T-cell (primary cell): ENCODE results near the gene RAB10. TPM values are rescaled to one million over a fixed set of nuclear protein-coding genes. Genes with fewer than 3 reads are reported as not detected.
A peak's percentile ranks its signal among the peaks of the same experiment; 100 is the strongest.

ENCODE experiments used
- ATAC-seq, 4 experiments: fragments of 200-7000 bp in 3 of 4; fragments of 150-1000 bp in 1 of 4; cut with Tn5 transposase; replicated peaks in 1 of 4; 1 replicate in 3 of 4; 2 replicates in 1 of 4; pipeline ENCODE4 v1.10.0; 2021; ENCODE audit warnings: moderate library complexity in 3 of 4, mild to moderate bottlenecking in 2 of 4, moderate number of reproducible peaks in 1 of 4
- CTCF ChIA-PET, 2 donors: fragments of 300-600 bp; sonication (Branson Sonifier 250); formaldehyde crosslinking; loops; one replicate each; lab custom pipeline; 2022; ENCODE audit warnings: antibody characterized with exemption in 2 of 2; lab: Charles Lee
- POLR2A ChIA-PET, 2 donors: fragments of 300-600 bp; sonication (Branson Sonifier 250); formaldehyde crosslinking; loops; one replicate each; lab custom pipeline; 2022; ENCODE audit warnings: antibody characterized with exemption in 2 of 2; lab: Charles Lee
- DNase-seq, 35 experiments: peaks; one replicate each; pipeline versions ENCODE4 v3.0.0 to v3.0.0-alpha.2; 2013 to 2023
- H3K27ac ChIP-seq: one replicate; pipeline ENCODE4 v1.5.1; 2013; ENCODE audit warnings: low read length
- H3K27me3 ChIP-seq, 2 experiments: replicated peaks in 1 of 2; 1 replicate in 1 of 2; 2 replicates in 1 of 2; pipeline versions ENCODE4 v1.6.1 to v1.7.0; 2013; ENCODE audit warnings: low read length in 1 of 2, mixed read lengths in 1 of 2; ENCODE audit not compliant: control insufficient read depth in 2 of 2, insufficient read depth in 2 of 2; ENCODE audit errors: extremely low read depth in 1 of 2
- H3K36me3 ChIP-seq, 2 donors: 1 replicate in 1 of 2; 2 replicates in 1 of 2; pipeline versions ENCODE4 v1.6.1 to v1.7.0; 2013; ENCODE audit warnings: low read length in 1 of 2; ENCODE audit not compliant: control insufficient read depth in 2 of 2, insufficient read depth in 1 of 2; ENCODE audit errors: extremely low read depth in 1 of 2
- H3K4me1 ChIP-seq, 2 experiments: 1 replicate in 1 of 2; 2 replicates in 1 of 2; pipeline versions ENCODE4 v1.6.1 to v1.7.0; 2013; ENCODE audit warnings: low read length in 2 of 2, mixed read lengths in 1 of 2; ENCODE audit not compliant: insufficient read depth in 2 of 2, control insufficient read depth in 1 of 2; ENCODE audit errors: extremely low read depth in 1 of 2
- H3K4me3 ChIP-seq, 2 donors: 1 replicate in 1 of 2; 2 replicates in 1 of 2; pipeline versions ENCODE4 v1.5.1 to v1.7.0; 2013; ENCODE audit warnings: mild to moderate bottlenecking in 2 of 2, low read length in 1 of 2, moderate library complexity in 1 of 2; ENCODE audit not compliant: control insufficient read depth in 1 of 2; ENCODE audit errors: extremely low read depth in 1 of 2
- H3K9me3 ChIP-seq: 2 replicates; pipeline ENCODE4 v1.7.0; 2013
- H3K27ac Mint-ChIP-seq, 2 donors: one replicate each; pipeline ENCODE4 v1.8.0; 2020 to 2021; ENCODE audit warnings: mild to moderate bottlenecking in 2 of 2, mixed read lengths in 2 of 2
- H3K27me3 Mint-ChIP-seq, 2 donors: one replicate each; pipeline ENCODE4 v1.8.0; 2021 to 2022; ENCODE audit warnings: mixed read lengths in 2 of 2
- H3K36me3 Mint-ChIP-seq: one replicate; pipeline ENCODE4 v1.8.0; 2021; ENCODE audit warnings: mixed read lengths
- H3K4me1 Mint-ChIP-seq, 3 donors: one replicate each; pipeline ENCODE4 v1.8.0; 2020 to 2022; ENCODE audit warnings: mixed read lengths in 3 of 3, mild to moderate bottlenecking in 1 of 3
- H3K4me3 Mint-ChIP-seq, 3 donors: one replicate each; pipeline ENCODE4 v1.8.0; 2020 to 2022; ENCODE audit warnings: mild to moderate bottlenecking in 3 of 3, mixed read lengths in 3 of 3, moderate library complexity in 3 of 3
- H3K9me3 Mint-ChIP-seq, 3 donors: one replicate each; pipeline ENCODE4 v1.8.0; 2020 to 2022; ENCODE audit warnings: mixed read lengths in 3 of 3
- WGBS: methylation state at CpG from one replicate; pipeline ENCODE4 v1.1.5; 2013; ENCODE audit warnings: missing lambda C conversion rate; ENCODE audit not compliant: insufficient coverage; 5-methylcytosine and 5-hydroxymethylcytosine counted together
- total RNA-seq, 35 experiments: library from RNA in 6 of 35; stranded (reverse) in 6 of 35; fragments of 120-200 nt in 1 of 35; gene quantifications; one replicate each; pipeline versions ENCODE4 v1.2.1 to v1.2.4 and lab custom pipeline; 2013 to 2026

Gene RAB10
- total RNA-seq, 5 donors from 2014 or later (not counting 1 experiment from before 2014, with no cell fraction given) = 35.0 to 78.7 (median 71.2) TPM

- WGBS = 0% methylated on average over 21 of the region's 38 CpGs
- ATAC-seq = peak in 3 of 4 experiments; percentile 23 to 39 (median 36)
- Histone ChIP-seq H3K4me1 (peaks cover 17 to 36% of the 10 kb centered on the region in 2 experiments), H3K27ac (peak overlapping the region; percentile 86), H3K27me3 (peaks cover 0 to under 1% of the 10 kb centered on the region in 2 experiments), H3K36me3 (no peaks in the 10 kb centered on the region), H3K9me3 (no peaks in the 10 kb centered on the region), H3K4me3 (peak overlapping the region; percentile 81 to 97)
- Mint-ChIP-seq H3K4me1 (peaks cover 34 to 52% (median 43%) of the 10 kb centered on the region in 3 donors), H3K27me3 (no peaks in the 10 kb centered on the region), H3K9me3 (no peaks in the 10 kb centered on the region), H3K4me3 (peak overlapping the region; percentile 94 to 95 (median 94)), H3K27ac (peak overlapping the region; percentile 93 to 95), H3K36me3 (peaks cover 3% of the 10 kb centered on the region)
- DNase-seq = peak in 4 of 35 experiments; percentile 4 to 13 (median 8)
- CTCF ChIA-PET = interaction anchor here (0.6 to 3.0 kb wide), 9 partner anchors 10 to 203 kb away, joined by 3 to 13 read pairs (median 3); no protein-coding TSS in a partner anchor
- POLR2A ChIA-PET = interaction anchor here (0.5 to 1.6 kb wide), 6 partner anchors 8 to 1857 kb away, joined by 3 to 5 read pairs (median 4); partner anchors contain the start of genes BABAM2 (in 1 of the 2) and RBKS (in 1 of the 2)
These were observed 540 bp upstream of the RAB10 start for GRCh38 chr2:26033270-26033817.

GRCh38 chr2:26034637-26034992 is 731 bp downstream of the RAB10 start:
- ChIA-PET POLR2A (interaction anchor here (0.6 to 1.6 kb wide), 6 partner anchors 8 to 1009 kb away, joined by 3 to 5 read pairs (median 3); partner anchors contain the start of gene KIF3C (in 1 of the 2)), CTCF (interaction anchor here in 1 of 2 donors (0.9 to 3.0 kb wide), 6 partner anchors 9 to 156 kb away, joined by 3 to 13 read pairs (median 4); partner anchors contain the start of gene ASXL2)
- H3K27ac Mint-ChIP-seq = peak overlapping the region; percentile 85 to 95
- H3K4me1 ChIP-seq = peaks cover 17 to 45% of the 10 kb centered on the region in 2 experiments
- 0% methylated on average over 10 of the region's 18 CpGs for WGBS
- no peaks in the 10 kb centered on the region for H3K27me3 Mint-ChIP-seq
- H3K27me3 ChIP-seq = no peaks in the 10 kb centered on the region
- H3K9me3 Mint-ChIP-seq = no peaks in the 10 kb centered on the region
- peak overlapping the region; percentile 87 to 97 for H3K4me3 ChIP-seq
- no peaks in the 10 kb centered on the region for H3K9me3 ChIP-seq
- H3K36me3 Mint-ChIP-seq = peaks cover 3% of the 10 kb centered on the region
- DNase-seq (peak in 16 of 35 experiments; percentile 5 to 57 (median 16)), ATAC-seq (peak in 2 of 4 experiments; percentile 14 to 25)
- peaks cover 36 to 56% (median 46%) of the 10 kb centered on the region in 3 donors for H3K4me1 Mint-ChIP-seq
- peak overlapping the region; percentile 86 for H3K27ac ChIP-seq
- H3K36me3 ChIP-seq = no peaks in the 10 kb centered on the region
- H3K4me3 Mint-ChIP-seq = peak overlapping the region; percentile 94 to 95 (median 94)

DNA sequence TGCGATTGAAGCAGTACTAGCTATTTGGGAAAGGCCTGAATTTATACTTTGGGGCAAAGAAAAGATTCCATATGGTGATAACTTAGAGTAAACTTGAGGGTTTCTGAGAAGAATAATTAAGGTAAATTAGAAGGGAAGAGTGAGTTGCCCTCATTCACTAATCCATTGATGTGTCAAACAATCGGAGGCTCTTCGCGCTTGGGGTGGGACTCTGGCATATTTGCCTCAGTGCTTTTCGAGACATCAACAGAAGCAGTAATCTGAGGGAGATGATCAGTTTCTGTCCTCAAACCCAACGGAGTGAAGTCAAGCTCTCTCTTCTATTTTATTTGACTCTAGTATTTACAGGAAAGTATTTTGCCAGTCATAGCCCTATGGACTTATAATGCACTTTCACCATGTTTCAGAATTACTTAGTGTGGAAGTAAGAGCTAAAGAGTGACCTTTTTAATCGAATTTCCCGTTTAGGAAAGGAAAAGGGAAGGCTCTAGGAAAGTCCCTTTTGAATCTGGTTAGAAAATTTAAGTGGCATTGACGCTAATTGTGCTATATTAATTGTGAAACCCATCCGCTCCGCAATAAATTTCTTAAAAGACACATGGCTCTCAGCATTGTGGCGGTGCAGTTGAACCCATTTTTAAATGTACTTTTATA is 1.3 kb downstream of the RAB10 start:
- DNase-seq (peak in 1 of 35 experiments; percentile 19), ATAC-seq (no peak)
- CTCF ChIA-PET = interaction anchor here in 1 of 2 donors (0.6 to 3.0 kb wide), 5 partner anchors 44 to 1465 kb away, joined by 3 to 13 read pairs (median 4); partner anchors contain the start of gene ASXL2
- Histone ChIP-seq H3K27me3 (no peaks in the 10 kb centered on the region), H3K9me3 (no peaks in the 10 kb centered on the region), H3K4me1 (peaks cover 17 to 49% of the 10 kb centered on the region in 2 experiments), H3K27ac (no peak overlapping the region), H3K36me3 (no peaks in the 10 kb centered on the region), H3K4me3 (peak overlapping the region; percentile 87 to 97)
- Mint-ChIP-seq H3K9me3 (no peaks in the 10 kb centered on the region), H3K27ac (peak overlapping the region; percentile 85 to 95), H3K4me1 (peaks cover 41 to 59% (median 49%) of the 10 kb centered on the region in 3 donors), H3K27me3 (no peaks in the 10 kb centered on the region), H3K36me3 (peaks cover 5% of the 10 kb centered on the region), H3K4me3 (peak overlapping the region; percentile 94 to 95 (median 94))
- WGBS = 0% methylated on average over 1 of the region's 12 CpGs
- POLR2A ChIA-PET = interaction anchor here (0.6 to 1.6 kb wide), 5 partner anchors 8 to 1008 kb away, joined by 3 to 5 read pairs (median 3); partner anchors contain the start of gene KIF3C (in 1 of the 2)

DNA sequence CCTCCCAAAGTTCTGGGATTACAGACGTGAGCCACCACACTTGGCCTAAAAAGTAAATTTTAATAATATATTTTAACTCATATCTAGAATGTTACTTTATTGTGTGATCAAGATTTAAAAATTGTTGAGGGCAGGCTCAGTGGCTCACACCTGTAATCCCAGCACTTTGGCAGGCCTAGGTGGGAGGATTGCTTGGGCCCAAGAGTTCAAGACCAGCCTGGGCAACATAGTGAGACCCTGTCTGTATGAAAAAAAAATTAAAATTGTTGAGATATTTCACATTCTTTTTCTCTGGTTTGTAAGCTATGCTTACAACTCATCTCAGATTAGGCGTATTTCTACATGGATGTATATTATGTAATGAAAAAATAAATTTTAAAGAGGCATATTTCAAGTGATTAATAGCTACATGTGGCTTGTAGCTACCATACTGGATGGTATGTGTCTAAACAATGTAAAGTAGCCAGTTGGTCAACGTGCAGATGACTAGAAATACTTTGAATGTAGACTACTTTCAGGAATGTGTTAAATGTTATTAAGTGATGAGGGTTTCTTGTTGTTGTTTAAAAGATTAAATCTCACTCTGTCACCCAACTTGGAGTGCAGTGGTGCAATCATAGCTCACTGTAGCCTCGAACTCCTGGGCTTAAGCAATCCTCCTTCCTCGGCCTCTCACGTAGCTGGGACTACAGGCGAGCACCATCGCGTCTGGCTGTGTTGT is 5.9 kb downstream of the RAB10 start:
- Mint-ChIP-seq H3K4me3 (peak overlapping the region in 1 of 3 donors; percentile 10), H3K27ac (no peak overlapping the region), H3K27me3 (no peaks in the 10 kb centered on the region), H3K36me3 (peaks cover 15% of the 10 kb centered on the region), H3K4me1 (peaks cover 74 to 84% (median 82%) of the 10 kb centered on the region in 3 donors), H3K9me3 (no peaks in the 10 kb centered on the region)
- Histone ChIP-seq H3K4me3 (no peak overlapping the region), H3K9me3 (no peaks in the 10 kb centered on the region), H3K4me1 (peaks cover 23 to 54% of the 10 kb centered on the region in 2 experiments), H3K27me3 (no peaks in the 10 kb centered on the region), H3K36me3 (peaks cover 0 to 5% of the 10 kb centered on the region in 2 donors), H3K27ac (no peak overlapping the region)
- ChIA-PET CTCF (interaction anchor here in 1 of 2 donors (0.7 kb wide), 1 partner anchor 276 kb away, joined by 4 read pairs; no protein-coding TSS in a partner anchor), POLR2A (interaction anchor here (0.6 to 0.9 kb wide), 3 partner anchors 8 to 742 kb away, joined by 3 to 19 read pairs (median 6); no protein-coding TSS in a partner anchor)
- no CpG with 5 or more reads among the region's 9 CpGs for WGBS
- DNase-seq = no peak
- ATAC-seq = no peak

DNA sequence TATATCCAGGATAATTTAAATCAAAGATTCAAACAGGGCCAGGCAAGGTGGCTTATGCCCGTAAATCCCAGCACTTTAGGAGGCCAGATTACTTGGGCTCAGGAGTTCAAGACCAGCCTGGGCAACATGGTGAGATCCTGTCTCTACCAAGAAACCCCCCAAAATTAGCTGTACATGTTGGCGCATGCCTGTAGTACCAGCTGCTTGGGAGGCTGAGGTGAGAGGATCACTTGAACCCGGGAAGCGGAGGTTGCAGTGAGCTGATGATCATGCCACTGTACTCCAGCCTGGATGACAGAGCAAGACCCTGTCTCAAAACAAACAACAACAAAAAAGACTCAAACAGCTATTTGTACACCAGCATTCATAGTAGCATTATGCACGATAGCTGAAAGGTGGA is 9.2 kb downstream of the RAB10 start:
- Mint-ChIP-seq H3K27me3 (no peaks in the 10 kb centered on the region), H3K9me3 (no peaks in the 10 kb centered on the region), H3K36me3 (peaks cover 19% of the 10 kb centered on the region), H3K4me1 (peaks cover 66 to 70% (median 69%) of the 10 kb centered on the region in 3 donors), H3K27ac (no peak overlapping the region), H3K4me3 (peak overlapping the region in 1 of 3 donors; percentile 19)
- peaks cover 6 to 37% of the 10 kb centered on the region in 2 experiments for H3K4me1 ChIP-seq
- ATAC-seq (no peak), DNase-seq (no peak)
- CTCF ChIA-PET = interaction anchor here in 1 of 2 donors (0.6 to 1.1 kb wide), 2 partner anchors 9 to 872 kb away, joined by 3 read pairs; partner anchors contain the start of gene RAB10
- H3K27ac ChIP-seq = no peak overlapping the region
- H3K36me3 ChIP-seq = peaks cover 0 to 5% of the 10 kb centered on the region in 2 donors
- no peaks in the 10 kb centered on the region for H3K27me3 ChIP-seq
- H3K4me3 ChIP-seq = no peak overlapping the region
- H3K9me3 ChIP-seq = no peaks in the 10 kb centered on the region
- WGBS = 100% methylated on average over 2 of the region's 5 CpGs
- POLR2A ChIA-PET = interaction anchor here in 1 of 2 donors (0.6 kb wide), 1 partner anchor 9 kb away, joined by 5 read pairs; the partner anchor contains the start of gene RAB10
